ENCODE results near the gene BARHL1.

DNA sequence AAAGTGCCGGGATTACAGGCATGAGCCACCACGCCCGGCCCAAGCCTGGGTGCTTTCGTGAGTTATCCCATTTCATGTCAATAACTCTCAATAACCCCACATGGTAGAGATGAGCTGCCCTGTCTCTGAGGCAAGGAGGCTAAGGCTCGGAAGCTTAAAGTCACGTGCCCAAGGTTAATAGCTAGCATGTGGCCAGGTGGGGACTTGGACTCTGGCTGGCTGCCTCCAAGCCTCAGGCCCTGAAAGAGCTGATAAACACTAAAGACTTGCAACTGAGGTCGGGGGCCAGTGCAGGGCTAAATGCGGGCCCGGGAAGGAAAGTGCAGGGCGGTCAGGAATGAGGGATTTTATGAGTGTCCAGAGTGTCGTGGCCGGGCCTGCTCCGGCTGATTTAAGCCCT, 30.9 kb upstream of the BARHL1 start:
- TF ChIP-seq, protein P1, sequence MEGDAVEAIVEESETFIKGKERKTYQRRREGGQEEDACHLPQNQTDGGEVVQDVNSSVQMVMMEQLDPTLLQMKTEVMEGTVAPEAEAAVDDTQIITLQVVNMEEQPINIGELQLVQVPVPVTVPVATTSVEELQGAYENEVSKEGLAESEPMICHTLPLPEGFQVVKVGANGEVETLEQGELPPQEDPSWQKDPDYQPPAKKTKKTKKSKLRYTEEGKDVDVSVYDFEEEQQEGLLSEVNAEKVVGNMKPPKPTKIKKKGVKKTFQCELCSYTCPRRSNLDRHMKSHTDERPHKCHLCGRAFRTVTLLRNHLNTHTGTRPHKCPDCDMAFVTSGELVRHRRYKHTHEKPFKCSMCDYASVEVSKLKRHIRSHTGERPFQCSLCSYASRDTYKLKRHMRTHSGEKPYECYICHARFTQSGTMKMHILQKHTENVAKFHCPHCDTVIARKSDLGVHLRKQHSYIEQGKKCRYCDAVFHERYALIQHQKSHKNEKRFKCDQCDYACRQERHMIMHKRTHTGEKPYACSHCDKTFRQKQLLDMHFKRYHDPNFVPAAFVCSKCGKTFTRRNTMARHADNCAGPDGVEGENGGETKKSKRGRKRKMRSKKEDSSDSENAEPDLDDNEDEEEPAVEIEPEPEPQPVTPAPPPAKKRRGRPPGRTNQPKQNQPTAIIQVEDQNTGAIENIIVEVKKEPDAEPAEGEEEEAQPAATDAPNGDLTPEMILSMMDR (IDR thresholded peaks at IDR 0.05): no peak
- TF ChIP-seq ZFX (IDR thresholded peaks at IDR 0.05; ENCODE audit: borderline replicate concordance): no peak
